ENCODE results near the gene UGGT2.
"Not testable (repeated sequence)": the region's sequence is repeated elsewhere in the genome, so short reads cannot be mapped to it uniquely, and the experiment has no call there.

UGGT2 gene

GRCh38 chr13:95800436-95800835, 252.8 kb downstream of the UGGT2 start:
- no peak for DNase-seq (ENCODE audit: low read depth)

GRCh38 chr13:95797016-95797415, 256.2 kb downstream of the UGGT2 start:
- no peak for DNase-seq (ENCODE audit: low read depth)

GRCh38 chr13:95793781-95794180, 259.4 kb downstream of the UGGT2 start:
- DNase-seq (ENCODE audit: low read depth), result no peak

GRCh38 chr13:95793018-95793555, 260.1 kb downstream of the UGGT2 start:
- DNase-seq (ENCODE audit: low read depth), result no peak

- no peak for DNase-seq (ENCODE audit: low read depth)
Observed at GRCh38 chr13:95791084-95791722, 262.0 kb downstream of the UGGT2 start.

GRCh38 chr13:95789315-95789714, 263.9 kb downstream of the UGGT2 start:
- not testable (repeated sequence) for DNase-seq (ENCODE audit: low read depth)

GRCh38 chr13:95788100-95788463, 265.1 kb downstream of the UGGT2 start:
- DNase-seq (ENCODE audit: low read depth), result no peak

- peak; percentile 35 for DNase-seq (ENCODE audit: low read depth)
Observed at GRCh38 chr13:95787356-95788099, 265.7 kb downstream of the UGGT2 start.

- peak; percentile 78 for DNase-seq (ENCODE audit: low read depth)
Observed at GRCh38 chr13:95784900-95785290, 268.3 kb downstream of the UGGT2 start.

- peak; percentile 58 for DNase-seq (ENCODE audit: low read depth)
Observed at GRCh38 chr13:95784161-95784899, 268.9 kb downstream of the UGGT2 start.

GRCh38 chr13:95783747-95784146, 269.5 kb downstream of the UGGT2 start:
- DNase-seq (ENCODE audit: low read depth), result no peak

GRCh38 chr13:95781940-95782339, 271.3 kb downstream of the UGGT2 start:
- not testable (repeated sequence) for DNase-seq (ENCODE audit: low read depth)

GRCh38 chr13:95781016-95781415, 272.2 kb downstream of the UGGT2 start:
- DNase-seq (ENCODE audit: low read depth), result no peak

GRCh38 chr13:95779522-95779921, 273.7 kb downstream of the UGGT2 start:
- DNase-seq (ENCODE audit: low read depth), result no peak

GRCh38 chr13:95771905-95772304, 281.3 kb downstream of the UGGT2 start:
- DNase-seq (ENCODE audit: low read depth), result no peak

- no peak for DNase-seq (ENCODE audit: low read depth)
Observed at GRCh38 chr13:95763601-95764000, 289.6 kb downstream of the UGGT2 start.

GRCh38 chr13:95762626-95763025, 290.6 kb downstream of the UGGT2 start:
- not testable (repeated sequence) for DNase-seq (ENCODE audit: low read depth)

- peak; percentile 9 for DNase-seq (ENCODE audit: low read depth)
Observed at GRCh38 chr13:95756072-95756471, 297.1 kb downstream of the UGGT2 start.

- DNase-seq (ENCODE audit: low read depth), result no peak
Observed at GRCh38 chr13:95754069-95754468, 299.1 kb downstream of the UGGT2 start.

GRCh38 chr13:95752677-95753076, 300.5 kb downstream of the UGGT2 start:
- DNase-seq (ENCODE audit: low read depth), result no peak
